C4-2B (cell line): Measurements from ENCODE around the gene BTBD16.

Source experiments
- ZFX ChIP-seq: fragments of 450-650 bp; IDR thresholded peaks from 2 replicates; pipeline ENCODE4 v1.6.1; 2017
- TF ChIP-seq, protein P1 (sequence below): fragments of 450-650 bp; conservative IDR thresholded peaks from 2 replicates; pipeline ENCODE4 v1.5.1; 2017; ENCODE audit warnings: mild to moderate bottlenecking

DNA sequence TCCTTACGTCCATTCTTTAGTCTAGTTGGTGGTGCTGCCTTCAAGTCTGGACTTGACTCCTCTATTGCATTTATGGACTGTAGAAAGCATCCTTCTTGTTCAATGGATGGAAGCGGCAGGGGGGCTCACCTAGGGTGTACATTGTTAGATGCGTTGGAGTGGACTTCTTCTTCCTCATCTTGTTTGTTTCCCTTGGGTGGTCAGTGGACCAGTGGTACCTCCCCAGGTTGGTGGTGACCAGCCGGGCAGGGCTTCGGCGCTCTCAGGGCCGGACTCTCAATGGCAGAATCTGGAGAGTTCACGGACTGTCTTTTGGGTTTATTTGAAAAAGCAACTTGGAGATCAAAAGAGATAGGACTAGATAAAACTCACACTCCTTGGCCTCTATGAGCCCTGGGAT, 6.2 kb upstream of the BTBD16 start:
- TF ChIP-seq, protein P1, sequence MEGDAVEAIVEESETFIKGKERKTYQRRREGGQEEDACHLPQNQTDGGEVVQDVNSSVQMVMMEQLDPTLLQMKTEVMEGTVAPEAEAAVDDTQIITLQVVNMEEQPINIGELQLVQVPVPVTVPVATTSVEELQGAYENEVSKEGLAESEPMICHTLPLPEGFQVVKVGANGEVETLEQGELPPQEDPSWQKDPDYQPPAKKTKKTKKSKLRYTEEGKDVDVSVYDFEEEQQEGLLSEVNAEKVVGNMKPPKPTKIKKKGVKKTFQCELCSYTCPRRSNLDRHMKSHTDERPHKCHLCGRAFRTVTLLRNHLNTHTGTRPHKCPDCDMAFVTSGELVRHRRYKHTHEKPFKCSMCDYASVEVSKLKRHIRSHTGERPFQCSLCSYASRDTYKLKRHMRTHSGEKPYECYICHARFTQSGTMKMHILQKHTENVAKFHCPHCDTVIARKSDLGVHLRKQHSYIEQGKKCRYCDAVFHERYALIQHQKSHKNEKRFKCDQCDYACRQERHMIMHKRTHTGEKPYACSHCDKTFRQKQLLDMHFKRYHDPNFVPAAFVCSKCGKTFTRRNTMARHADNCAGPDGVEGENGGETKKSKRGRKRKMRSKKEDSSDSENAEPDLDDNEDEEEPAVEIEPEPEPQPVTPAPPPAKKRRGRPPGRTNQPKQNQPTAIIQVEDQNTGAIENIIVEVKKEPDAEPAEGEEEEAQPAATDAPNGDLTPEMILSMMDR, result no peak
- TF ChIP-seq ZFX, result no peak
